Neural cell (in vitro differentiated cells): ENCODE data around the gene UCP2.

Experiments used
- EZH2 ChIP-seq: fragments of 200-600, 300-800 bp; shearing (Covaris generic), sonication (generic); IDR thresholded peaks from 2 replicates; pipeline ENCODE4 v1.6.1; 2014; ENCODE audit warnings: antibody characterized with exemption, low read length, borderline replicate concordance, mild to moderate bottlenecking; ENCODE audit not compliant: insufficient read depth, poor library complexity, severe bottlenecking
- MXI1 ChIP-seq: fragments of 450-650 bp; conservative IDR thresholded peaks from 2 replicates; pipeline ENCODE4 v1.6.1; 2014; ENCODE audit warnings: antibody characterized with exemption, mild to moderate bottlenecking; ENCODE audit not compliant: poor library complexity, severe bottlenecking
- POLR2AphosphoS5 ChIP-seq: IDR thresholded peaks from 2 replicates; pipeline ENCODE4 v1.6.1; 2012
- TF ChIP-seq, protein P1 (sequence below): fragments of 450-650 bp; IDR thresholded peaks from 2 replicates; pipeline ENCODE4 v1.5.1; 2014; ENCODE audit warnings: antibody characterized with exemption, mild to moderate bottlenecking, moderate library complexity; ENCODE audit not compliant: poor library complexity, severe bottlenecking

GRCh38 chr11:74024261-74025029, 41.8 kb upstream of the UCP2 start:
- TF ChIP-seq POLR2AphosphoS5 (no peak), EZH2 (no peak), MXI1 (no peak)
- TF ChIP-seq, protein P1, sequence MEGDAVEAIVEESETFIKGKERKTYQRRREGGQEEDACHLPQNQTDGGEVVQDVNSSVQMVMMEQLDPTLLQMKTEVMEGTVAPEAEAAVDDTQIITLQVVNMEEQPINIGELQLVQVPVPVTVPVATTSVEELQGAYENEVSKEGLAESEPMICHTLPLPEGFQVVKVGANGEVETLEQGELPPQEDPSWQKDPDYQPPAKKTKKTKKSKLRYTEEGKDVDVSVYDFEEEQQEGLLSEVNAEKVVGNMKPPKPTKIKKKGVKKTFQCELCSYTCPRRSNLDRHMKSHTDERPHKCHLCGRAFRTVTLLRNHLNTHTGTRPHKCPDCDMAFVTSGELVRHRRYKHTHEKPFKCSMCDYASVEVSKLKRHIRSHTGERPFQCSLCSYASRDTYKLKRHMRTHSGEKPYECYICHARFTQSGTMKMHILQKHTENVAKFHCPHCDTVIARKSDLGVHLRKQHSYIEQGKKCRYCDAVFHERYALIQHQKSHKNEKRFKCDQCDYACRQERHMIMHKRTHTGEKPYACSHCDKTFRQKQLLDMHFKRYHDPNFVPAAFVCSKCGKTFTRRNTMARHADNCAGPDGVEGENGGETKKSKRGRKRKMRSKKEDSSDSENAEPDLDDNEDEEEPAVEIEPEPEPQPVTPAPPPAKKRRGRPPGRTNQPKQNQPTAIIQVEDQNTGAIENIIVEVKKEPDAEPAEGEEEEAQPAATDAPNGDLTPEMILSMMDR: no peak
